HG02759 (cell line): ENCODE measurements around the gene PTPRF.

Source experiments
- ATAC-seq: cut with Tn5 transposase; IDR thresholded peaks from one replicate; pipeline ENCODE4 v1.9.1; 2021; ENCODE audit warnings: mild to moderate bottlenecking, moderate library complexity; ENCODE audit not compliant: unreplicated experiment

The PTPRF gene

GRCh38 chr1:43598622-43599021, 67.9 kb downstream of the PTPRF start:
- ATAC-seq, result no peak

DNA sequence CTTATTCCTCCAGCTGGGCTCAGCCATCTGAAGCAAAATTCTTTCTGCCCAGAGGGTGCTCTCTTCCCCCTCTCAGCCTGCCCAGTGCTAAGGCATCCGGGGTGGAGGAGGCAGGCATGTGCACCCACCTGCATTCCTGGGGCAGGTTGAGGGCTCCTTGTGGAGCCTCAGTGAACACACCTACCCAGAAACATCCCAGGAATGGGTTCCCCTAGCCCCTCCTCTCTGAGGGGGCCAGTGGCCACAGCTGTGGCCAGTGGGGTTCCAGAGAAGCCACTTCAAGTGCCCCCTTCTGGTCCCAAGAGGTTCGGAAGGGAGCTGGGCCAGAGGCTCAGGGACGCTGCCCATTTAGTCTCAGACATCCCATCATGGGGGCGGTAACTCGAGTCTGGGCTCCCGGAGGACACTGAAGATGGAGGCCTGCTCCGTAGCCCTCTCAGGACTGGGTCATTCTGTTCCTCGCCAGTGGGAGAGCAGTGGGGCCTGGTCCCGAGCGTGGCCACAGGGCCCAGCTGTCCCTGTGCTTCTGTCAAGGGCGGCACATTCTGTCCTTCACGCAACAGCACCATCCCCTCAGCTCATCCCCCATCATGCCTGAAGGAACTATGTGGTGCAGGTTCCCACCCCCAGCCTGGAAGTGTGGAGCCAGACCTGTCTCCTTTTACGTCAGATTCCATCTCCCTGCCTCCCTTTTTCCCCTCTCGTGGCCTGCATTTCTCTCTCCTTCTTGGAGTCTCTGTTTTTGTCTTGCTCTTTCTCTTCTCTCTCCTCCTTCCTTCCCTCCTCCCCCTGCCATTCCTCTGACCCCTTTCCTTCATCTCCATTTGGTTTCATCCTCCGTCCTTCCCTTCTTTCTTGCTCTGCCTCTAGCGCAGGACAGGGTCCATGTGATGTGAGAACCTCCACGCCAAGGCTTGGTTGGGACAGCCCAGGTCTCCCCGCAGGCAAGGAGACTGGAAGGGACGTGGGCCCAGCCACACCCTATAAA, 69.6 kb downstream of the PTPRF start:
- ATAC-seq, result no peak

DNA sequence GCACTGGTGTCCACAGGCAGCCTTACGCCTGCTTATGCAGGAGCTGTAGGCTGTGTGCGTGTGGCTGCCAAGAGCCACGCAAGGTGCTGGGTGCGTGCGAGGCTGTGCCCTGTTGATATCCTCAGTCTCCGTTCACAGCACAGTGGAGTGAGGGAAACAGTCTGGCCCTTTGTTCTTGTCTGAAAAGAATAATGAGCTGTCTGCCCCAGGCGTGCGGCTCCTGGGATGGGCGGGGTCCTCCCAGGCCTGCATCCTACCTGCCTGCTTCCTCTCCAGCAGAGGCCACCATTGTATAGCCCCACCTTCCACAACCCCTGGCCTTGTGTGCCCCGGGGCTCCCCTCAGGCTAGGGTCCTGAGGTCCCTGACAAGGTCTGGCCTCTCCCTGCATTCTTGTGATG, 72.3 kb downstream of the PTPRF start:
- no peak for ATAC-seq

GRCh38 chr1:43604192-43604591, 73.5 kb downstream of the PTPRF start:
- ATAC-seq, result no peak

GRCh38 chr1:43605157-43605556, 74.5 kb downstream of the PTPRF start:
- no peak for ATAC-seq

DNA sequence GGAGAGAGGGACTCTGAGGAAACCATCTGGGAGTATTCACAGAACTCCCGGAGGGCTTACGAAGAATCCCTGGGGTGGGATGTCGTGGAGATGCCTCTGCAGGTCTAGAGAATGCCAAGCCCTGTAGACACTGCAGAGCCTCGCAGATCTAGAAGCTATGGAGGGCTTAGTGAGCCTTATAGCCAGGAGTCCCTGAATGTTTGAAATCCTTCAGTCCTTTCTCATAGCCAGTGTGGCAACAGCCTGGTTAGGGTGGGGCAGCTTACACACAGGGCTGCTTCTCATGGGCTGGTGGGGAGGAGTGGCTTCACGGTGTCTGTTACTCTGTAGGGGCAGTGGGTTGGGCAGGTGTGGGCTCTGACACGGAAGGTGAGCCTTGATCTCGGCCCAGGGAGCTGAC, 75.1 kb downstream of the PTPRF start:
- no peak for ATAC-seq

DNA sequence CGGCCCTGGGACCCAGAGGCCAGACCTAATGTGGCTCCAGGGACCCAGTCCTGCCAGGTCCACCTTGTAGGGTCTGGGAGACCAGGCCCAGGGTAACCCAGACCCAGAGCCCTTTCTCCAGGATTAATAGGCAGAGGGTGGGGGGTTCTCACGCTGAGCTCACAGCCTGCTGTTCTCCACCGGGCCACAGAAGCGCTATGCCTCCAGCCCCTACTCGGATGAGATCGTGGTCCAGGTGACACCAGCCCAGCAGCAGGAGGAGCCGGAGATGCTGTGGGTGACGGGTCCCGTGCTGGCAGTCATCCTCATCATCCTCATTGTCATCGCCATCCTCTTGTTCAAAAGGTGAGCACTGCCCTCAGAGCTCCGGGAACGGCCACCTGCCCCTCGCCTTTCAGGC, 75.9 kb downstream of the PTPRF start:
- ATAC-seq, result no peak

GRCh38 chr1:43608827-43609226, 78.1 kb downstream of the PTPRF start:
- no peak for ATAC-seq

DNA sequence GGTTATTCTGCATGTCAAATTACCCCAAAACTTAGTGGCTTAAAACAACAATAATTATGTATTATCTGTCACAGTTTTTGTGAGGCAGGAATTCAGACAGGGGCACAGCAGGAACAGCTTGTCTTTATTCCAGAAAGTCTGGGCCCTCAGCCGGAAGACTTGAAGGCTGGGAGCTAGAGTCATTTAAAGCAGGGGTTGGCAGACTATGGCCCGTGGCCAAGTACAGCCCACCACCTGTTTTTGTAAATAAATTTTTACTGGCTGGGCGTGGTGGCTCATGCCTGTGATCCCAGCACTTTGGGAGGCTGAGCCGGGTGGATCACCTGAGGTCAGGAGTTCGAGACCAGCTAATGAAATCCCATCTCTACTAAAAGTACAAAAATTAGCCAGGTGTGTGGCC, 79.7 kb downstream of the PTPRF start:
- no peak for ATAC-seq

GRCh38 chr1:43611950-43612349, 81.3 kb downstream of the PTPRF start:
- ATAC-seq, result no peak

GRCh38 chr1:43612406-43612805, 81.7 kb downstream of the PTPRF start:
- ATAC-seq, result no peak

DNA sequence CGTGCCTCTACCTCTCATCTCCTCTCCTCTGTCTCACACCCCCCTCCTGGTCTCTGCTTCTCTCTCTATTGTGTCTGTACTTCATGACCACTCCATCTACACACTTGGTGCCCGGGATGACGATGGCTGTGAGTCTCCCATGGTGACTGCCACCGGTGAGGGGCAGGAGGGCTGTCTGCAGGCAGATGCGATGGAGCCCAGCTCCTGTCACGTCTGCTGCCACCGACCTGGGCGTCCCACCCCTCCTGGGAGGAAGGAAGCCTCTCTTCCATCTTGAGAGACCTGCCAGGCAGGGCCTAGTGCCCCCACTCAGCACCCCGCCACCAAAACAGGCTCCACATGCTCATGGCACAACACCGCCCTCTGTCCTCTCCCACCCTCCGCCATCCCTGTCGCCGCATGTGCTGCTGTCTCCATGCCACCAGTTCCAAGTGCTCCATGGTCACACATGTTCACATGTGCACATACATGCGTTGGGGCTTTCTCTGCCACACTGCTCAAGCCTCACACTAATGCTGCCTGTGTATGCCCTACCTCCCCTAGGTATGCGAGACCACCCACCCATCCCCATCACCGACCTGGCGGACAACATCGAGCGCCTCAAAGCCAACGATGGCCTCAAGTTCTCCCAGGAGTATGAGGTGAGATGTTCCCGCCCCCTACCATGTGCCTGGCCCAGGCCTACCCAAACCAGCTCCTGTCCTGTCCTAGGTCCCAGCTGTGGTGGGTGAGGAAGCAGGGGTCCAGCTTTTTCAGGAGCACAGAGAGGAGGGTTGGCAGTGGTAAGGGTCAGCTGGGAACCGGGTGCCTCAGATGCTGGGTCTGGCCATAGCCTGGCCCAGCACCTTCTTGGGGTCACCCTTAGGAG, 82.6 kb downstream of the PTPRF start:
- ATAC-seq, result no peak

DNA sequence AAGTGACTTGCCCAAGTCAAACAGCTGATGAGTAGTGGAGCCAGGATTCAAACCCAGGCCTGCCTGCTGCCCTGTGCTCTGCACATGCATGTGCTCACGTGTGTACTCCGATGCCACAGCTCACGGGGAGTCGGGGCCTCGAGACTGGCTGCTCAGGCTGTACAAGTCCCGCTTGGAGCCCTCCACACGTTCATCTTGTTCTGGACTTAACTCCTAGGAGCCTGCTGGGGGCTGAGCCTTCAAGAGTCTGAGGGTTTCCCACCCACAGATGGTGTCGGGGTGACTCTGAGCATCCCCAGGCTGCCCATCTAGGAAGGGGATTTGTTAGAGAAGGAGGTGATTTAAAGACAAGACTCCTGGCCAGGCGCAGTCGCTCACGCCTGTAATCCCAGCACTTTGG, 83.5 kb downstream of the PTPRF start:
- no peak for ATAC-seq

GRCh38 chr1:43614891-43615290, 84.2 kb downstream of the PTPRF start:
- ATAC-seq, result no peak

DNA sequence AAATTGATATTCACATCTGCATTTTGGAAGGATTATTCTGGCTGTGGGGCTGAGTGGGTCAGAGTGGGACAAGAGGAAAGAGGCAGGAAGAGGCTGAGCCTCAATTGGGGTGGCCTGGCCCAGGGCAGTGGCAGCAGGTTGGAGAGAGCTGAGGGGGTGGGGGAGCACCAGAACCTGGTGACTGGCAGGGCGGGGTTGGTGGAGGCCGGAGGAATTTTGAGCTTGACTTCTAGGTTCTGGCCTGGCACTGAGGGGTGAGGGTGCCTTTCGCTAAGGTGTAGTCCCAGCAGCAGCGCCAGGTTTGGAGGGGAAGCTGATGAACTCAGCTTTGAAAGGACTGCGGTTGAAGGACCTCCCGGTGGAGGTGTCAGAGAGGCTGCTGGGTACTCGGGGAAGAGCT, 85.7 kb downstream of the PTPRF start:
- no peak for ATAC-seq

GRCh38 chr1:43617011-43617410, 86.3 kb downstream of the PTPRF start:
- no peak for ATAC-seq

- ATAC-seq, result no peak
Observed at GRCh38 chr1:43617668-43618067, 87.0 kb downstream of the PTPRF start.

- ATAC-seq, result no peak
Observed at GRCh38 chr1:43618521-43619313, 88.0 kb downstream of the PTPRF start.

DNA sequence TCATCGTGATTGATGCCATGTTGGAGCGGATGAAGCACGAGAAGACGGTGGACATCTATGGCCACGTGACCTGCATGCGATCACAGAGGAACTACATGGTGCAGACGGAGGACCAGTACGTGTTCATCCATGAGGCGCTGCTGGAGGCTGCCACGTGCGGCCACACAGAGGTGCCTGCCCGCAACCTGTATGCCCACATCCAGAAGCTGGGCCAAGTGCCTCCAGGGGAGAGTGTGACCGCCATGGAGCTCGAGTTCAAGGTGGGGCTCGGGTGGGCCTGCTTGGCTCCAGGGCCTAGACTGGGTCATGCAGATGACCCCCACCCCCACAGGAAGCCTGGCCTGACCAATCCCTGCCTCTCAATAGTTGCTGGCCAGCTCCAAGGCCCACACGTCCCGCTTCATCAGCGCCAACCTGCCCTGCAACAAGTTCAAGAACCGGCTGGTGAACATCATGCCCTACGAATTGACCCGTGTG, 88.7 kb downstream of the PTPRF start:
- ATAC-seq, result no peak

GRCh38 chr1:43619996-43620920, 89.6 kb downstream of the PTPRF start:
- no peak for ATAC-seq
